ENCODE data around the gene SURF1. TPM values are rescaled to one million over a fixed set of nuclear protein-coding genes. Genes with fewer than 3 reads are reported as not detected.
A peak's percentile ranks its signal among the peaks of the same experiment; 100 is the strongest.

SURF1 gene
- total and polyA plus RNA-seq, 10 of the 15 experiments (the other 5 are each of a cell fraction or from before 2014, with no cell fraction given) = 17.9 to 46.4 (median 29.6) TPM

- Histone ChIP-seq H3K79me2 (ENCODE audit: control insufficient read depth, insufficient read depth, low read length) (peaks cover 48% of the 10 kb centered on the region), H3K27ac (ENCODE audit: control insufficient read depth, insufficient read depth) (no peak overlapping the region), H2AFZ (ENCODE audit: control insufficient read depth, low read depth, low read length) (no peak overlapping the region), H4K20me1 (ENCODE audit: control insufficient read depth, insufficient read depth) (no peaks in the 10 kb centered on the region; the same call in 1 of the 2 replicates), H3K9me3 (replicated peaks; ENCODE audit: control insufficient read depth, insufficient read depth, low read length) (no peaks in the 10 kb centered on the region), H3K4me1 (ENCODE audit: control insufficient read depth, insufficient read depth, low read length) (peaks cover 7% of the 10 kb centered on the region; the same call in 1 of the 2 replicates), H3K4me2 (ENCODE audit: control insufficient read depth, insufficient read depth) (no peak overlapping the region), H3K36me3 (ENCODE audit: control insufficient read depth in 2 of 2, insufficient read depth in 2 of 2, low read length in 1 of 2) (peaks cover 22 to 43% of the 10 kb centered on the region in 2 experiments), H3K9ac (ENCODE audit: control insufficient read depth, insufficient read depth, low read length) (no peak overlapping the region), H3K4me3 (no peak overlapping the region), H3K27me3 (replicated peaks in 1 of 2; ENCODE audit: control insufficient read depth in 2 of 2, insufficient read depth in 2 of 2, low read length in 1 of 2) (no peaks in the 10 kb centered on the region)
- ChIA-PET CTCF (interaction anchor here (1.6 to 1.8 kb wide), 3 partner anchors 14 to 135 kb away, joined by 3 to 4 read pairs (median 3); no protein-coding TSS in a partner anchor), SMC1A (ENCODE audit: uncharacterized antibody, unreplicated experiment) (no interaction called here), RAD21 (ENCODE audit: unreplicated experiment) (no interaction called here), POLR2A (interaction anchor here (0.7 to 0.9 kb wide), 2 partner anchors 19 to 112 kb away, joined by 3 to 4 read pairs; no protein-coding TSS in a partner anchor)
- in situ Hi-C loops (cut with MboI) = no loop called here
- 100% methylated on average over 3 of the region's 3 CpGs for WGBS (ENCODE audit: insufficient coverage, insufficient replicate concordance, low lambda C conversion rate, missing lambda C conversion rate)
- no peak for TF ChIP-seq USF1 (IDR thresholded peaks at IDR 0.05; ENCODE audit: borderline replicate concordance, extremely low read length, insufficient read depth, low read depth, low read length)
- peak; percentile 39; the same call in 1 of the 2 replicates for TF ChIP-seq CBFB (IDR thresholded peaks at IDR 0.05; ENCODE audit: low read depth)
- 0 out of 2 replicates have a peak, but pooled peaks have one; percentile 16 for TF ChIP-seq ZBED1 (IDR thresholded peaks at IDR 0.05; ENCODE audit: borderline replicate concordance)
- ATAC-seq = no peak
- FAIRE-seq = no peak
- no TSS peak for BruUV-seq (replicated peaks)
- intact Hi-C loops (cut with micrococcal nuclease; ENCODE audit: unreplicated experiment) = no loop called here
- DNase-seq (ENCODE audit: low read depth, low spot score) = no peak
Measured at GRCh38 chr9:133351526-133351907, 4.8 kb downstream of the SURF1 start.

GRCh38 chr9:133349965-133350616, 6.2 kb downstream of the SURF1 start:
- Histone ChIP-seq H3K9ac (ENCODE audit: control insufficient read depth, insufficient read depth, low read length) (peak overlapping the region; percentile 98), H3K27ac (ENCODE audit: control insufficient read depth, insufficient read depth) (peak overlapping the region; percentile 96), H3K4me2 (ENCODE audit: control insufficient read depth, insufficient read depth) (peak overlapping the region; percentile 92), H4K20me1 (ENCODE audit: control insufficient read depth, insufficient read depth) (no peaks in the 10 kb centered on the region; the same call in 1 of the 2 replicates), H3K4me3 (peak overlapping the region; percentile 100), H2AFZ (ENCODE audit: control insufficient read depth, low read depth, low read length) (no peak overlapping the region), H3K27me3 (replicated peaks in 1 of 2; ENCODE audit: control insufficient read depth in 2 of 2, insufficient read depth in 2 of 2, low read length in 1 of 2) (no peaks in the 10 kb centered on the region), H3K9me3 (replicated peaks; ENCODE audit: control insufficient read depth, insufficient read depth, low read length) (no peaks in the 10 kb centered on the region), H3K36me3 (ENCODE audit: control insufficient read depth in 2 of 2, insufficient read depth in 2 of 2, low read length in 1 of 2) (peaks cover 25 to 46% of the 10 kb centered on the region in 2 experiments), H3K79me2 (ENCODE audit: control insufficient read depth, insufficient read depth, low read length) (peaks cover 49% of the 10 kb centered on the region), H3K4me1 (ENCODE audit: control insufficient read depth, insufficient read depth, low read length) (peaks cover 12% of the 10 kb centered on the region)
- DNase-seq (ENCODE audit: low read depth, low spot score) = no peak
- no peak for FAIRE-seq
- ATAC-seq = no peak
- ChIA-PET RAD21 (ENCODE audit: unreplicated experiment) (no interaction called here), CTCF (interaction anchor here (1.6 to 2.1 kb wide), 3 partner anchors 21 to 128 kb away, joined by 3 to 5 read pairs (median 4); partner anchors contain the start of gene STKLD1), POLR2A (interaction anchor here (0.8 to 0.9 kb wide), 2 partner anchors 21 to 72 kb away, joined by 3 to 4 read pairs; partner anchors contain the start of gene ADAMTS13), SMC1A (ENCODE audit: uncharacterized antibody, unreplicated experiment) (interaction anchor here (0.7 kb wide), 1 partner anchor 19 kb away, joined by 3 read pairs; no protein-coding TSS in a partner anchor)
- BruUV-seq (replicated peaks) = no TSS peak
- WGBS (ENCODE audit: insufficient coverage, insufficient replicate concordance, low lambda C conversion rate, missing lambda C conversion rate) = 63% methylated on average over 15 of the region's 15 CpGs
- intact Hi-C loops (cut with micrococcal nuclease; ENCODE audit: unreplicated experiment) = loop anchor here (5.0 kb wide), 1 partner anchor 127 kb away; the partner anchor contains the start of gene SLC2A6
- in situ Hi-C loops (cut with MboI) = no loop called here
- TF ChIP-seq JUNB (IDR thresholded peaks at IDR 0.05) = no peak
- peak; percentile 66 for TF ChIP-seq POLR2A (IDR thresholded peaks at IDR 0.05; ENCODE audit: low read depth, low read length)
